ENCODE measurements around the gene LRP1B.

LRP1B gene

GRCh38 chr2:141508806-141509595, 621.8 kb downstream of the LRP1B start:
- Histone ChIP-seq H3K27me3 (ENCODE audit: insufficient read depth, low read length) (no peaks in the 10 kb centered on the region), H3K36me3 (ENCODE audit: insufficient read depth, low read length) (no peaks in the 10 kb centered on the region), H3K27ac (ENCODE audit: low read depth, low read length, poor library complexity, severe bottlenecking) (no peak overlapping the region), H2AFZ (ENCODE audit: low read length) (no peak overlapping the region), H3K9me3 (ENCODE audit: low read length) (no peaks in the 10 kb centered on the region), H3K79me2 (ENCODE audit: insufficient read depth, low read length) (no peaks in the 10 kb centered on the region), H4K20me1 (ENCODE audit: insufficient read depth, low read length) (no peaks in the 10 kb centered on the region), H3K9me2 (ENCODE audit: low read depth, low read length) (no peaks in the 10 kb centered on the region), H3F3A (ENCODE audit: insufficient read depth, low read length) (no peaks in the 10 kb centered on the region), H3K4me3 (ENCODE audit: low read depth, low read length, poor library complexity, severe bottlenecking) (no peak overlapping the region), H3K4me1 (ENCODE audit: insufficient read depth, low read length, severe bottlenecking) (no peaks in the 10 kb centered on the region), H3K9ac (ENCODE audit: low read length) (no peak overlapping the region), H3K4me2 (ENCODE audit: low read length) (no peak overlapping the region)
- TF ChIP-seq, protein P1, sequence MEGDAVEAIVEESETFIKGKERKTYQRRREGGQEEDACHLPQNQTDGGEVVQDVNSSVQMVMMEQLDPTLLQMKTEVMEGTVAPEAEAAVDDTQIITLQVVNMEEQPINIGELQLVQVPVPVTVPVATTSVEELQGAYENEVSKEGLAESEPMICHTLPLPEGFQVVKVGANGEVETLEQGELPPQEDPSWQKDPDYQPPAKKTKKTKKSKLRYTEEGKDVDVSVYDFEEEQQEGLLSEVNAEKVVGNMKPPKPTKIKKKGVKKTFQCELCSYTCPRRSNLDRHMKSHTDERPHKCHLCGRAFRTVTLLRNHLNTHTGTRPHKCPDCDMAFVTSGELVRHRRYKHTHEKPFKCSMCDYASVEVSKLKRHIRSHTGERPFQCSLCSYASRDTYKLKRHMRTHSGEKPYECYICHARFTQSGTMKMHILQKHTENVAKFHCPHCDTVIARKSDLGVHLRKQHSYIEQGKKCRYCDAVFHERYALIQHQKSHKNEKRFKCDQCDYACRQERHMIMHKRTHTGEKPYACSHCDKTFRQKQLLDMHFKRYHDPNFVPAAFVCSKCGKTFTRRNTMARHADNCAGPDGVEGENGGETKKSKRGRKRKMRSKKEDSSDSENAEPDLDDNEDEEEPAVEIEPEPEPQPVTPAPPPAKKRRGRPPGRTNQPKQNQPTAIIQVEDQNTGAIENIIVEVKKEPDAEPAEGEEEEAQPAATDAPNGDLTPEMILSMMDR (IDR thresholded peaks at IDR 0.05; ENCODE audit: low read length), result no peak

DNA sequence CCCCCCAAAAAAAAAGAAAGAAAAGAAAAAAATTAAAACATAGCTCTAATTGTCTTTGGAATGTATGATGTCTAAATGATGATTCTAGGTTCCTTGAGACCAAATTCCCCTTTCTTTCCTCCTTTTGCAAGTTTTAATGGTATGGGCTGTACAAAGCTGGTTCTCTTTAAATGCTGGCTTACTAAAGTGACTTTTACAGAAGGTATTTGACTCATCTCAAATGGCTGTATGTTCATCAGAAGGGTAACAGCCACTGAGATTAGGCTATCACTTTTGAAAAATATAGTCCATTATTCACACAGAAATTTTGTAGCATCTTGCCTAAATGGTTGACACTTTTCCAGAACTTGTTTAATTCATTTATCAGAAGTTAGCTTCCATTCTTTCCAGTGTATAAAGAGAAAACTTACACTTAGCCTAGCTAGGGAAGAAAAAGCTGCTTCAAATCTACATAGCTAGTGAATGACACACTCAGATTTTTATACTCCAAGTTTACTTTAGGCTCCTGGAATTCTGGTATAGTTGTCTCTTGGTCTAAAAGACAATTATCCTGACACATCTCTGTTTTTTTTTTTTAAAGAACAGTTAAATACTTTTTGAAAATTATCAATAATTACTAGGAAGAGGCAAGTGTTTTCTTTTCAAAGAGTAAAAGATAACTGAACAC, 622.6 kb downstream of the LRP1B start:
- no peak overlapping the region for H3K4me2 ChIP-seq (ENCODE audit: low read length)

DNA sequence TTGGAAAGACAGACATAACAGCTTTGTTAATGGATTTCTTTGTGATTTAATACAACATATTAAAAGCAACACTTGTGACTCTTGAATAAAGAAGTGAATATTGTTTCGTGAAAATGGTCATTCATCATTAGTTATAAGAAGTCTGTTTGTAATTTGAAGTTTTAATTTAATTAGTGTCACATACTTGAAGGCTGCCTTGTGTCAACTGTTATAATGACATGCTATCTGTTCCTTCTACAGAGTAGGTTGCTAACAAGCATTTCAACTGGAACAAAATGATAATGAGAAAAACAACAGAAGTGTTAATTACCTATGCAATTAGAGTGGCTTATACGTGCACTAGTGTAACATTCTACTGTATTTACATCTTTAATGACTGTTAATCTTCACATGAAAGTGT, 624.7 kb downstream of the LRP1B start:
- Histone ChIP-seq H3K9me3 (ENCODE audit: low read length) (no peaks in the 10 kb centered on the region), H3K4me3 (ENCODE audit: low read depth, low read length, poor library complexity, severe bottlenecking) (no peak overlapping the region), H3K4me1 (ENCODE audit: insufficient read depth, low read length, severe bottlenecking) (no peaks in the 10 kb centered on the region), H3F3A (ENCODE audit: insufficient read depth, low read length) (no peaks in the 10 kb centered on the region), H2AFZ (ENCODE audit: low read length) (no peak overlapping the region), H3K27me3 (ENCODE audit: insufficient read depth, low read length) (no peaks in the 10 kb centered on the region), H3K27ac (ENCODE audit: low read depth, low read length, poor library complexity, severe bottlenecking) (no peak overlapping the region), H3K4me2 (ENCODE audit: low read length) (no peak overlapping the region), H4K20me1 (ENCODE audit: insufficient read depth, low read length) (no peaks in the 10 kb centered on the region), H3K9me2 (ENCODE audit: low read depth, low read length) (no peaks in the 10 kb centered on the region), H3K79me2 (ENCODE audit: insufficient read depth, low read length) (no peaks in the 10 kb centered on the region), H3K36me3 (ENCODE audit: insufficient read depth, low read length) (no peaks in the 10 kb centered on the region), H3K9ac (ENCODE audit: low read length) (no peak overlapping the region)
- TF ChIP-seq, protein P1 (IDR thresholded peaks at IDR 0.05; ENCODE audit: low read length), result no peak
- no peak for TF ChIP-seq EZH2 (IDR thresholded peaks at IDR 0.05; ENCODE audit: borderline replicate concordance, low read length)

More for the DNA sequence above, 622.6 kb downstream of the LRP1B start:
- H2AFZ ChIP-seq (ENCODE audit: low read length), result no peak overlapping the region
- H3K27ac ChIP-seq (ENCODE audit: low read depth, low read length, poor library complexity, severe bottlenecking), result no peak overlapping the region
- H3K9me2 ChIP-seq (ENCODE audit: low read depth, low read length), result no peaks in the 10 kb centered on the region
- no peak overlapping the region for H3K4me3 ChIP-seq (ENCODE audit: low read depth, low read length, poor library complexity, severe bottlenecking)
- no peaks in the 10 kb centered on the region for H3F3A ChIP-seq (ENCODE audit: insufficient read depth, low read length)
- H4K20me1 ChIP-seq (ENCODE audit: insufficient read depth, low read length), result no peaks in the 10 kb centered on the region
- H3K4me1 ChIP-seq (ENCODE audit: insufficient read depth, low read length, severe bottlenecking), result no peaks in the 10 kb centered on the region
- H3K36me3 ChIP-seq (ENCODE audit: insufficient read depth, low read length), result no peaks in the 10 kb centered on the region
- H3K9ac ChIP-seq (ENCODE audit: low read length), result no peak overlapping the region
- H3K79me2 ChIP-seq (ENCODE audit: insufficient read depth, low read length), result no peaks in the 10 kb centered on the region
- H3K9me3 ChIP-seq (ENCODE audit: low read length), result no peaks in the 10 kb centered on the region
- no peaks in the 10 kb centered on the region for H3K27me3 ChIP-seq (ENCODE audit: insufficient read depth, low read length)
- TF ChIP-seq, protein P1 (IDR thresholded peaks at IDR 0.05; ENCODE audit: low read length), result no peak
- no peak for TF ChIP-seq EZH2 (IDR thresholded peaks at IDR 0.05; ENCODE audit: borderline replicate concordance, low read length)
